Umbilical cord (tissue), 2 donors: ENCODE results near the gene PTPN3. TPM values are rescaled to one million over a fixed set of nuclear protein-coding genes. Genes with fewer than 3 reads are reported as not detected.
A peak's percentile ranks its signal among the peaks of the same experiment; 100 is the strongest.
"Not testable (repeated sequence)": the region's sequence is repeated elsewhere in the genome, so short reads cannot be mapped to it uniquely, and the experiment has no call there.

Source experiments
- DNase-seq: peaks from one replicate; pipeline ENCODE4 v3.0.0-alpha.2; 2015; ENCODE audit warnings: low spot score
- total RNA-seq: library from RNA; depleted of rRNA; stranded (reverse); fragments of >200 nt; gene quantifications from one replicate; pipeline ENCODE4 v1.2.3, GENCODE V29; 2014; ENCODE audit warnings: low replicate concordance; ENCODE audit not compliant: insufficient read depth

The PTPN3 gene
- total RNA-seq, 1 donor from 2014 or later = 2.9 TPM

DNA sequence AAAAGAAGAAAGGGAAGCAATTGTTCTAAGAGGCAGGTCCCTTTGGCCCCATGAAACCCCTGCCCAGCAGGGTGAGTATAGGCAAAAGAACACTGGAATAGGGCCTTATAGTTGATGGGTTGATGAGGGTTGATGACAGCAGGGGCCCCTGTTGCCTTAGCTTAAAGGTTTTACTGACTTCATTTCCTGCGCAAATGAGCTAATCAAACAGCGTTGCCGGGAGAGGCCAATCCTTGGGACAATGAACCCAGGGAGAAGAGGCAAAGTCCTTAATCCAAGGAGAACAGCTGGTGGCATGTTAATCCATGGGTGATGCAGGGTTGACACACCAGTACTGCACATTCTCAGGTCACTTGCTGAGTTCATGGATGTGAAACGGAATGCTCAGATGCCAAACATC, 155.2 kb downstream of the PTPN3 start:
- DNase-seq = no peak

DNA sequence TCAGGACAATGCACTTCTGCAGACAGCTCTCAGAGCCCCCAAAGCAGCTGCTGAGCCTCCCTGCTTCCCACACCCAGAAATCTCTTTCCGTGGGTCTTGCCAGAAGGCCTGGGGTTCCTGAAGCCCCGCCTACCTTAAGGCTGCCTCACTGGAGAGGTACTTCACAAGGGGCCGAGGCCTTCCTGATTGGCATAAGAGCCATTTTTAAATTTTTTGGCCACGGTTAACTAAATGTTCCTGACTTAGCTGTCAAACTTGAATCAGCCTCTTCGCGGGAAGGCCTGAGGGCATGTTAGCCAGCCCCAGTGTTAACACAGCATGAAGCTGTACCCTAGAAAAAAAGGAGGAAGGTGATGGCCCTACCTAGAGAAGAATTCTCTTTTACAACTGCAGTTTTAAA, 156.5 kb downstream of the PTPN3 start:
- DNase-seq = no peak

DNA sequence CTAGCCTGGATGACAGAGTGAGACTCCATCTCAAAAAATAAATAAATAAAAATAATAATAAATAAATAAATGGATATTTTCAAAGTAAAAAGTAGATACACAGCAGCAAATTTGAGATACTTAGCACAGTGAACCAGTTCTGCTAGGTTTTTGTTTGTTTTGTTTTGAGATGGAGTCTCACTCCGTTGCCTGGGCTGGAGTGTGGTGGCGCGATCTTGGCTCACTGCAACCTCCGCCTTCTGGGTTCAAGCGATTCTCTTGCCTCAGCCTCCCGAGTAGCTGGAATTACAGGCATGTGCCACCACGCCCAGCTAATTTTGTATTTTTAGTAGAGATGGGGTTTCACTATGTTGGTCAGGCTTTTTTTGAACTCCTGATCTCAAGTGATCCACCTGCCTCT, 157.1 kb downstream of the PTPN3 start:
- DNase-seq = not testable (repeated sequence)

DNA sequence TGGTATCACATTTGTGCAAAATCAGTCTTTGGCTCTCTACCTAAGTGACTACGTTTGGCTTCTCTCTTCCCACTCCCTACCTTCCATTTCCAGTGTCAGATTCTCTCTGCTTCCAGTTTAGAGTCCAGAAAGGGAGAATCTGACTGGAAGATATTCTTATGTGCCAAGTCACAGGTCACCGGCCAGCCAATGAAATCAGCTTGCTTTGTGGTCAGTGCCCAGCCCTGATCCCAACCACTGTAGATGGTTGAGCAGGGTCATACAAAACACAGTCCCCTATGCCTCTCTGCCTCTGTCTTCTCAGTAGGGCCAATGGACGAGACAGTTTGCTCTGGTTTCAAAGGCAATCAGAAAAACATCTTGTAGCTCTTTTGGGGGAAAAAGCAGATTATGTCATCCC, 161.7 kb downstream of the PTPN3 start:
- DNase-seq = no peak

DNA sequence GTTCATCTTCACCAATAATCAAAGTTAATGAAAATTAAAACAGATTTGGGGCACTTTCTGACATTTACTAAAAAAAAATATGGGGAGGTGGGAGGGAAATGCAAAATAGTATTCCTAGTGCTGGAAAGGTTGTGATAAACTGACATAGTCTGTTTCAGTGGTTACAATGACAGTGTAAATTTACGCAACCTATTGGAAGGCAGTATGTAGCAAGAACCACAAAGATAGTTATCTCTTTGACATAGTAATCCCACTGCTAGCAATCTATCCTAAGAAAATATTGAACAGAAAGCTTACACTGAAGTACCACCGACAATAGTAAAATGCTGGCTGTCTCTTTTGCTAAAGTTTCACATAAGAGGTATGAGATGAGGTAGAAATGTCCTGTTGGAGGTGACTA, 162.2 kb downstream of the PTPN3 start:
- DNase-seq = no peak

DNA sequence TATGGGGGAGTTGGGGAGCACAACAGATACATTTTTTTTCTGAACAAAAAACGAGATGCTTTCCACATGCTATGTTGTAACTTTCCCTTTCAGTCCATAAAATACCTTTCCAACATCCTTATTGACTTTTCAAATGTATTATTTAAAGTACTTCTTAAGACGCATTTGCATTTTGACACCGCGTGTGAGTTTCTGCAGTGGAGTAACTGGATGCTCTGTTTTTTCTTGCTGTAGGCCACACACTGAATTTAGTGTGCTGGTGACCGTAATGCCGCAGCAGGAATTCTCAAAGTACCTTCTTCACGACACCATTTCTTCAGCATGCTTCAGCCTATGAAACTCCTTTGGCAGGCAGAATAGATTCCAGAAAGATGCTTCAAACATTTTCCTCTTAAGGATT, 163.0 kb downstream of the PTPN3 start:
- DNase-seq = no peak

DNA sequence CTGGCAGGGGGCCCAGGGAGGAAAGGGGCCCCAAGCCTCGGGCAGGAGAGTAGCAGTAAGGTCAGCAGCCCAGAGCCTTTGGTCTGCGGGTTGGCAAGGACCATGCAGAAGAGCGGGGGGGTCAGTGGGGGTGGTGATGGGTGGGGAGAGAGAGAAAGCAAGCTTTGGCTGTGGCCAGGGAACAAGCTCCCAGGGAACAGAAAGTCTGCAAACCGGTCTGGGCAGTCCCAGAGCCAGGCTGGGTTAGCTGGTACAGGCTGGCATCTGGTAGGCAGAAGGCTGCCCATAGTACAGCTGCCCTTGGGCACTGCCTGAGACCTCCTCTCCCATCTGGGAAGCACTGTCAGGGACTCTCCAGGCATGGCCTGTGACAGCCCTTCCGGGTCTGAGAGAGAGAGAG, 166.8 kb downstream of the PTPN3 start:
- DNase-seq = peak; percentile 38

DNA sequence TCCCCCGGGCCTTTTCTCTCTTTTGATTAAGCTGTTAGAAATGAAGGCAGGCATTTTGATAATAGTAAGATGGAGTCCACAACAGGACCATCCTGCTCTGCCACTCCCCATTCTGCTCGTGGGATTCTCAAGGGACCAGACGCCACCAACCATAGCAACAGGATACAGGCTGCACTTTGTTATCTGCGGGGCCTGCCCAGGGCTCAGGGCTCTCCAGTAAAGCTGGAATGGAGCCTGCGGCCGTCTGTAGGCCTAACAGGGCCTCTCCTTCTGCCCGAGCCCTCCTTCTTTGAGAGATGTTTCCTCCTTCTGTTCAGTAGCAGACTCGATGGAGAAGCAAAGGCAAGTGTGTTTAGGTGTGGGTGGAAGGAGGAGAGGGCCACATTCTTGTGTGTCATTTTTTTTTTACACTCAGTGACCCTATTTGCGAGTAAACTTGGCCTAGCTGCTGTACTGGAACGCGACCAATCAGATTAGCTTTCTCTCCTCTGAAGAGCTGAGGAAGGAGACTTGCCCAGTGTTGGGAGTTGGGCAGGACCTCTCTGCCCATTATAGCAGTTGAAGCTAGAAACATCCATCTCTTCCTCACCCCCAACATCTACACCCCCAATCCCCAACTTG, 168.4 kb downstream of the PTPN3 start:
- DNase-seq = peak; percentile 81

DNA sequence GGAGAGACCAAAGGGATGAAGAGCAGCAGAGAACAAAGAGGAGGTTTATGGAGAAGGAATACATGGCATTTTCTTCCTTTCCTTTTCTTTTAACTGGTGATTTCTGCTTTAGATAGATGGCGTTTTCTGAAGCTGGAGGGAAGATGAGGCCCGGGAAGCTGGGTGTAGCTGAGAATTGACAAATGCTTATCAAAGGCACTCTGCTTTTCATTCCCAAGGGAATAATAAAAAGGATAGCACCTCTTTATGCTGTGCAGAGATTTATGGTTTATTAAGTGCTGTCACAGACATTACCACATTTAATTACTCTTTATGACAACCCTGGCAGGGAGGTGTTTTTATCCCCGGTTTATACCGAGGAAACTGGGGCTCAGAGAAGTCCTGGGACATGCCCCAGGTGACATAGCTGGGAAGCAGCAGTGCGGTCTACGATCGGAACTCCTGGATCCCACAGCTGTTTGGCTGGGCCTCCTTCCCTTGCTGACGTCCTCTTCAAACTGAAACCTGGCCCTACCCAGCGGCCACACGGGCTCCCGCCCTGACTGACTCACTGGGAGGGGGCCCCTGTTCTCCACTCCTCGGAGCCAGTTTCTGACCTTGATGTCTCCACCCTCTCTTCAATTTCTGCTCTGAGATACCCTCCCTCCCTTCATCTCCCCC, 169.0 kb downstream of the PTPN3 start:
- peak; percentile 86 for DNase-seq

Other genes with a start within 250 kb of the PTPN3 start
- gene EPB41L4B, start 177.2 kb downstream of the PTPN3 start, total RNA-seq = 5.3 TPM